Natural killer cell (primary cell): ENCODE measurements around the gene HNRNPA1. TPM values are rescaled to one million over a fixed set of nuclear protein-coding genes. Genes with fewer than 3 reads are reported as not detected.
"Not testable (repeated sequence)": the region's sequence is repeated elsewhere in the genome, so short reads cannot be mapped to it uniquely, and the experiment has no call there.

Experiments used
- ATAC-seq, 3 donors: fragments of 150-1000 bp in 2 of 3; fragments of 200-7000 bp in 1 of 3; cut with Tn5 transposase; 1 replicate in 1 of 3; 2 replicates in 2 of 3; pipeline ENCODE4 v1.10.0; 2021; ENCODE audit warnings: mild to moderate bottlenecking in 2 of 3, moderate library complexity in 2 of 3
- DNase-seq, 2 donors: peaks; one replicate each; pipeline versions ENCODE4 v3.0.0 to v3.0.0-alpha.2; 2013 to 2021; ENCODE audit warnings: mixed read lengths in 1 of 2
- H3K27ac ChIP-seq: one replicate; pipeline ENCODE4 v1.5.1; 2013; ENCODE audit warnings: mild to moderate bottlenecking, low read length
- H3K27me3 ChIP-seq: one replicate; pipeline ENCODE4 v1.6.1; 2013; ENCODE audit warnings: low read length; ENCODE audit not compliant: control insufficient read depth, insufficient read depth
- H3K36me3 ChIP-seq: one replicate; pipeline ENCODE4 v1.6.1; 2013; ENCODE audit warnings: low read length; ENCODE audit not compliant: control insufficient read depth, insufficient read depth
- H3K4me1 ChIP-seq: one replicate; pipeline ENCODE4 v1.6.1; 2013; ENCODE audit warnings: low read length; ENCODE audit not compliant: control insufficient read depth, insufficient read depth
- H3K4me3 ChIP-seq: one replicate; pipeline ENCODE4 v1.5.1; 2013; ENCODE audit warnings: low read length
- H3K9me3 ChIP-seq: one replicate; pipeline ENCODE4 v1.6.1; 2013; ENCODE audit warnings: low read length; ENCODE audit not compliant: control insufficient read depth, insufficient read depth
- H3K27ac Mint-ChIP-seq, 2 donors: one replicate each; pipeline ENCODE4 v1.8.0; 2022; ENCODE audit warnings: mild to moderate bottlenecking in 2 of 2, mixed read lengths in 2 of 2, moderate library complexity in 1 of 2
- H3K27me3 Mint-ChIP-seq, 2 donors: one replicate each; pipeline ENCODE4 v1.8.0; 2022; ENCODE audit warnings: low read depth in 2 of 2, mixed read lengths in 2 of 2
- H3K36me3 Mint-ChIP-seq: one replicate; pipeline ENCODE4 v1.8.0; 2022; ENCODE audit warnings: mixed read lengths
- H3K4me1 Mint-ChIP-seq, 2 donors: one replicate each; pipeline ENCODE4 v1.8.0; 2022; ENCODE audit warnings: mixed read lengths in 2 of 2
- H3K4me3 Mint-ChIP-seq: one replicate; pipeline ENCODE4 v1.8.0; 2022; ENCODE audit warnings: mild to moderate bottlenecking, moderate library complexity, mixed read lengths
- H3K9me3 Mint-ChIP-seq, 2 donors: one replicate each; pipeline ENCODE4 v1.8.0; 2022; ENCODE audit warnings: mixed read lengths in 2 of 2
- WGBS: methylation state at CpG from one replicate; pipeline ENCODE4 v1.1.7; 2013; ENCODE audit warnings: missing lambda C conversion rate; ENCODE audit not compliant: insufficient coverage; 5-methylcytosine and 5-hydroxymethylcytosine counted together
- intact Hi-C: fragments of 100-400 bp; cut with micrococcal nuclease; formaldehyde crosslinking; loops from one replicate; pipeline ENCODE4 v1.14.2; 2022
- total RNA-seq, 4 donors: library from RNA; stranded (reverse); fragments of 120-200 nt in 1 of 4; gene quantifications; one replicate each; pipeline versions ENCODE4 v1.2.3 to v1.2.4, GENCODE V29; 2013 to 2022
- TF ChIP-seq, protein P1 (sequence below): fragments of 200-600 bp; IDR thresholded peaks from one replicate; pipeline ENCODE4 v1.8.0; 2022; ENCODE audit warnings: antibody characterized with exemption

HNRNPA1 gene
- total RNA-seq, 3 donors from 2014 or later (not counting 1 experiment from before 2014, with no cell fraction given) = 1,172 to 1,525 (median 1,292) TPM

DNA sequence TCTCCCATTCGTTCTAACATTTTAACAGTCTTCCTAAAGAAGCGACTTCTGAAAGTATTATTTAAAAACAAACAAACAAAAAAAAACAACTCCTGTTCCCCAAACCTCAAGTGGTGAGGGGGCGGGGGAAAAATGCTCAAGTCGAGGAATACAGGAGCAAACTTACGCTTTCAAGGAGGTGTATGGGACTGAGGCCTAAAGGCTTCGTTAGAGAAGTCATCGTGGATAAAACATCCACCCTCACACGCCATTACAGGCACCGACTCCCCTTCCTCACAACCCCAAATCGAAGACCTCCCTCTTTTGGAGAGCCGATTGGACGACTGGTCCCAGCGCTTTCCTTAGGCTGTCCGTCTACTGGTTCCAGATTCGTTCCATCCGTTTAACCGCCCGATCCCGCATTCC, 1.3 kb upstream of the HNRNPA1 start:
- TF ChIP-seq, protein P1, sequence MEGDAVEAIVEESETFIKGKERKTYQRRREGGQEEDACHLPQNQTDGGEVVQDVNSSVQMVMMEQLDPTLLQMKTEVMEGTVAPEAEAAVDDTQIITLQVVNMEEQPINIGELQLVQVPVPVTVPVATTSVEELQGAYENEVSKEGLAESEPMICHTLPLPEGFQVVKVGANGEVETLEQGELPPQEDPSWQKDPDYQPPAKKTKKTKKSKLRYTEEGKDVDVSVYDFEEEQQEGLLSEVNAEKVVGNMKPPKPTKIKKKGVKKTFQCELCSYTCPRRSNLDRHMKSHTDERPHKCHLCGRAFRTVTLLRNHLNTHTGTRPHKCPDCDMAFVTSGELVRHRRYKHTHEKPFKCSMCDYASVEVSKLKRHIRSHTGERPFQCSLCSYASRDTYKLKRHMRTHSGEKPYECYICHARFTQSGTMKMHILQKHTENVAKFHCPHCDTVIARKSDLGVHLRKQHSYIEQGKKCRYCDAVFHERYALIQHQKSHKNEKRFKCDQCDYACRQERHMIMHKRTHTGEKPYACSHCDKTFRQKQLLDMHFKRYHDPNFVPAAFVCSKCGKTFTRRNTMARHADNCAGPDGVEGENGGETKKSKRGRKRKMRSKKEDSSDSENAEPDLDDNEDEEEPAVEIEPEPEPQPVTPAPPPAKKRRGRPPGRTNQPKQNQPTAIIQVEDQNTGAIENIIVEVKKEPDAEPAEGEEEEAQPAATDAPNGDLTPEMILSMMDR = no peak
- Histone ChIP-seq H3K4me1 (peaks cover 39% of the 10 kb centered on the region), H3K27me3 (no peaks in the 10 kb centered on the region), H3K27ac (peak overlapping the region; percentile 94), H3K36me3 (peaks cover 31% of the 10 kb centered on the region), H3K9me3 (no peaks in the 10 kb centered on the region), H3K4me3 (peak overlapping the region; percentile 77)
- intact Hi-C loops = no loop called here
- under 1% methylated on average over 17 of the region's 19 CpGs for WGBS
- H3K36me3 Mint-ChIP-seq = peaks cover 29% of the 10 kb centered on the region
- DNase-seq (no peak), ATAC-seq (no peak)
- H3K27me3 Mint-ChIP-seq = no peaks in the 10 kb centered on the region
- H3K27ac Mint-ChIP-seq = no peak overlapping the region
- no peaks in the 10 kb centered on the region for H3K9me3 Mint-ChIP-seq
- H3K4me1 Mint-ChIP-seq = peaks cover 0 to 7% of the 10 kb centered on the region in 2 donors
- H3K4me3 Mint-ChIP-seq = no peak overlapping the region

DNA sequence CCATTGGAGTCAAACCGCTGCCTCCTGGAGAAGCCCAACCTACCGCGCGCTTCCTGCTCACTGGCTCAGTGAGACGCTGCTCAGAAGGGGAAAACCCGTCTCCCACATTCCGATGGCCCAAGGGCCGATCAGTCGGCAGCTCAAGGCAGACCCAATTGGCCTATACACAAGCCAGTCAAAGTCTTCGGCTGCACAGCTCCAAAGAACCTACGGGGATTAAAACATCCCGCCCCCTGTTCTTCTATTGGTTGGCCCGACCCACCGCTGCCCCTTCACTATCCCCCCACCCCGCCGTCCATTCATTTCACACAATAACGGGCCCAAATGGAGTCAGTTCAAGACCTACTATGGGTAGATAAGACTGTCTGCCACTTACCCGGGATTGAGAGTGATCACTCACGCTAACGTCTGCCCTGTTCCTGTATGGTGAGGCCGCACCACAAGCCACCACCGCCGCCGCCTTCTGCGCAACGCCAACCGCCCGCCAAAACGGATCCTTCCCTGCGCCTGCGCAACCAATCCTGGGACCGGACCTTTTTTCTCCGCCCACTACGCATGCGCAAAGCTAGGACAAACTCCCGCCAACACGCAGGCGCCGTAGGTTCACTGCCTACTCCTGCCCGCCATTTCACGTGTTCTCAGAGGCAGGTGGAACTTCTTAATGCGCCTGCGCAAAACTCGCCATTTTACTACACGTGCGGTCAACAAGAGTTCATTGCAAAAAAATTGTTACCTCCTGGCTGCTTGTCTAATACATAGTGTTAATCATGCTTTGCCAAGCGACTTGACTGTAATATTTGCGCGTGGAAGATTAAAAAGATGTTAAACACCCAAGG, 676 bp upstream of the HNRNPA1 start, which contains the start of gene CBX5:
Gene CBX5, minus strand, starts transcription at position 491 of the 836 bp plus-strand sequence. CDS start 22,472 bp downstream, outside the sequence.
- H3K27ac ChIP-seq = peak within 1 kb of the TSS; percentile 94
- DNase-seq (peak; percentile 99 to 100), ATAC-seq (peak; percentile 66 to 85 (median 72))
- intact Hi-C loops = loop anchor here (1.0 to 10.0 kb wide), 5 partner anchors 45 to 323 kb away; partner anchors contain the start of genes COPZ1 and NCKAP1L
- H3K4me3 Mint-ChIP-seq = no peak within 1 kb of the TSS
- 0% methylated on average over 49 of the region's 49 CpGs for WGBS
- H3K36me3 ChIP-seq = peaks cover 33% of the 10 kb centered on the region
- H3K9me3 ChIP-seq = no peaks in the 10 kb centered on the region
- no peaks in the 10 kb centered on the region for H3K27me3 ChIP-seq
- H3K4me1 Mint-ChIP-seq = peaks cover 0 to 7% of the 10 kb centered on the region in 2 donors
- peaks cover 34% of the 10 kb centered on the region for H3K36me3 Mint-ChIP-seq
- peaks cover 42% of the 10 kb centered on the region for H3K4me1 ChIP-seq
- peak within 1 kb of the TSS; percentile 77 for H3K4me3 ChIP-seq
- no peak within 1 kb of the TSS for H3K27ac Mint-ChIP-seq
- no peaks in the 10 kb centered on the region for H3K9me3 Mint-ChIP-seq
- no peaks in the 10 kb centered on the region for H3K27me3 Mint-ChIP-seq
- TF ChIP-seq, protein P1 = no peak

DNA sequence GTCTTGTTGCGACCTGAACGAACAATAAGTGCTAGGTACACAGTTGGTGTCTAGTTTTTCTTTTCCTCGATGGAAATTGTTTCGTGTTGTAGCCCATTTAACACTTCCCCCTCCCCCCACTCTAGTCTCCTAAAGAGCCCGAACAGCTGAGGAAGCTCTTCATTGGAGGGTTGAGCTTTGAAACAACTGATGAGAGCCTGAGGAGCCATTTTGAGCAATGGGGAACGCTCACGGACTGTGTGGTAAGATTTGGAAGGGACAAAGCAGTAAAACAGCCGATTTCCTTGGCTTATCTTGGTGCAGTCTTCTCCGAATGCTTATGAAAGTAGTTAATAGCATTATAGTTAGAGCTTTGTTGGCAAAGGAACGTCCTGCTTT, 724 bp downstream of the HNRNPA1 start:
- Histone ChIP-seq H3K36me3 (peaks cover 46% of the 10 kb centered on the region), H3K4me3 (peak overlapping the region; percentile 77), H3K27ac (peak overlapping the region; percentile 94), H3K4me1 (peaks cover 49% of the 10 kb centered on the region)
- not testable (repeated sequence) for H3K4me1 Mint-ChIP-seq, H3K9me3 ChIP-seq, DNase-seq, ATAC-seq, H3K27me3 ChIP-seq, H3K27ac Mint-ChIP-seq, H3K4me3 Mint-ChIP-seq, H3K27me3 Mint-ChIP-seq, H3K9me3 Mint-ChIP-seq
- intact Hi-C loops = loop anchor here (2.0 to 10.0 kb wide), 4 partner anchors 44 to 324 kb away; partner anchors contain the start of genes COPZ1 and NCKAP1L
- H3K36me3 Mint-ChIP-seq = peaks cover 34% of the 10 kb centered on the region
- 0% methylated on average over 7 of the region's 10 CpGs for WGBS

DNA sequence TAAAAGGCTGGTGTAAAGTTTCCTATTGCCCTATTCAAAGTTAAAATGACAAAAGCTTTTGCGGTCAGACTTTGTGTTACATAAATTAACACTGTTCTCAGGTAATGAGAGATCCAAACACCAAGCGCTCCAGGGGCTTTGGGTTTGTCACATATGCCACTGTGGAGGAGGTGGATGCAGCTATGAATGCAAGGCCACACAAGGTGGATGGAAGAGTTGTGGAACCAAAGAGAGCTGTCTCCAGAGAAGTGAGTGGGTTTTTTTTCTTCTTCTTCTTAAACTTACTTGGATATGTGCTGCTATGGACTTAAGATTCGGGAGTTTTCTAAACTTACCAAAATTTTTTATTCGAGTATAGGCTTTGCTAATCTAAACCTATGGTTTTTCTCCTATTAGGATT, 1.2 kb downstream of the HNRNPA1 start:
- Histone ChIP-seq H3K4me3 (peak overlapping the region; percentile 77), H3K4me1 (peaks cover 49% of the 10 kb centered on the region), H3K27ac (peak overlapping the region; percentile 94), H3K36me3 (peaks cover 50% of the 10 kb centered on the region)
- not testable (repeated sequence) for H3K9me3 Mint-ChIP-seq, DNase-seq, H3K27me3 Mint-ChIP-seq, H3K27ac Mint-ChIP-seq, ATAC-seq, H3K4me3 Mint-ChIP-seq, H3K27me3 ChIP-seq, H3K9me3 ChIP-seq
- intact Hi-C loops = loop anchor here (2.0 to 10.0 kb wide), 4 partner anchors 43 to 324 kb away; partner anchors contain the start of genes COPZ1 and NCKAP1L
- 0% methylated on average over 2 of the region's 4 CpGs for WGBS
- H3K36me3 Mint-ChIP-seq = peaks cover 36% of the 10 kb centered on the region
- peaks cover under 1 to 11% of the 10 kb centered on the region in 2 donors for H3K4me1 Mint-ChIP-seq
